ENCODE measurements around the gene LRRC4C. TPM values are rescaled to one million over a fixed set of nuclear protein-coding genes. Genes with fewer than 3 reads are reported as not detected.

LRRC4C gene
- total and polyA plus RNA-seq, 2 experiments from 2014 or later, result not detected

GRCh38 chr11:40287916-40288803 is 1171.3 kb downstream of the LRRC4C start:
- Histone ChIP-seq H3K79me2 (ENCODE audit: insufficient read depth) (no peaks in the 10 kb centered on the region), H3K4me2 (ENCODE audit: unreplicated experiment) (no peak overlapping the region), H3K9me3 (ENCODE audit: low read depth) (no peaks in the 10 kb centered on the region), H3F3A (ENCODE audit: insufficient read depth) (no peaks in the 10 kb centered on the region), H3K4me3 (no peak overlapping the region), H3K9me2 (ENCODE audit: insufficient read depth) (no peaks in the 10 kb centered on the region), H3K4me1 (ENCODE audit: insufficient read depth) (no peaks in the 10 kb centered on the region), H3K36me3 (ENCODE audit: low read depth) (no peaks in the 10 kb centered on the region), H3K27ac (no peak overlapping the region), H3K9ac (no peak overlapping the region), H2AFZ (no peak overlapping the region), H3K27me3 (replicated peaks; ENCODE audit: insufficient read depth) (peaks cover 6% of the 10 kb centered on the region; the same call in 1 of the 2 replicates), H4K20me1 (ENCODE audit: insufficient read depth) (no peaks in the 10 kb centered on the region)
- no peak for DNase-seq
- in situ Hi-C loops (cut with MboI), result no loop called here
- 9% methylated on average over 5 of the region's 5 CpGs for WGBS, 2 experiments (ENCODE audit: low coverage in 1 of 2, low lambda C conversion rate in 2 of 2, missing lambda C conversion rate in 2 of 2)
- TF ChIP-seq EZH2 (IDR thresholded peaks at IDR 0.05; ENCODE audit: insufficient read depth, poor library complexity, severe bottlenecking), result no peak
- no peak for TF ChIP-seq EZH2phosphoT487 (IDR thresholded peaks at IDR 0.05; ENCODE audit: insufficient read depth, low read depth)

GRCh38 chr11:40286137-40286536 is 1173.3 kb downstream of the LRRC4C start:
- DNase-seq, result no peak
- H3F3A ChIP-seq (ENCODE audit: insufficient read depth), result no peaks in the 10 kb centered on the region
- H3K4me2 ChIP-seq (ENCODE audit: unreplicated experiment), result no peak overlapping the region
- H3K27ac ChIP-seq, result no peak overlapping the region
- no peaks in the 10 kb centered on the region for H3K27me3 ChIP-seq (replicated peaks; ENCODE audit: insufficient read depth)
- no peaks in the 10 kb centered on the region for H3K9me2 ChIP-seq (ENCODE audit: insufficient read depth)
- H3K9me3 ChIP-seq (ENCODE audit: low read depth), result no peaks in the 10 kb centered on the region
- no peaks in the 10 kb centered on the region for H3K4me1 ChIP-seq (ENCODE audit: insufficient read depth)
- no peak for TF ChIP-seq EZH2phosphoT487 (IDR thresholded peaks at IDR 0.05; ENCODE audit: insufficient read depth, low read depth)
- no peak for TF ChIP-seq EZH2 (IDR thresholded peaks at IDR 0.05; ENCODE audit: insufficient read depth, poor library complexity, severe bottlenecking)
- no peak overlapping the region for H3K9ac ChIP-seq
- H3K79me2 ChIP-seq (ENCODE audit: insufficient read depth), result no peaks in the 10 kb centered on the region
- H2AFZ ChIP-seq, result no peak overlapping the region
- WGBS, 2 experiments (ENCODE audit: low coverage in 1 of 2, low lambda C conversion rate in 2 of 2, missing lambda C conversion rate in 2 of 2), result 0 to 5% methylated on average over 2 of the region's 2 CpGs
- no peaks in the 10 kb centered on the region for H4K20me1 ChIP-seq (ENCODE audit: insufficient read depth)
- in situ Hi-C loops (cut with MboI), result no loop called here
- H3K36me3 ChIP-seq (ENCODE audit: low read depth), result no peaks in the 10 kb centered on the region
- H3K4me3 ChIP-seq, result no peak overlapping the region

- Histone ChIP-seq H3K27ac (no peak overlapping the region), H3F3A (ENCODE audit: insufficient read depth) (no peaks in the 10 kb centered on the region), H3K4me1 (ENCODE audit: insufficient read depth) (no peaks in the 10 kb centered on the region), H3K27me3 (replicated peaks; ENCODE audit: insufficient read depth) (no peaks in the 10 kb centered on the region), H3K4me2 (ENCODE audit: unreplicated experiment) (no peak overlapping the region), H3K9me2 (ENCODE audit: insufficient read depth) (no peaks in the 10 kb centered on the region), H3K9me3 (ENCODE audit: low read depth) (no peaks in the 10 kb centered on the region), H3K79me2 (ENCODE audit: insufficient read depth) (no peaks in the 10 kb centered on the region), H3K36me3 (ENCODE audit: low read depth) (no peaks in the 10 kb centered on the region), H4K20me1 (ENCODE audit: insufficient read depth) (no peaks in the 10 kb centered on the region), H2AFZ (no peak overlapping the region), H3K4me3 (no peak overlapping the region), H3K9ac (no peak overlapping the region)
- no peak for TF ChIP-seq EZH2 (IDR thresholded peaks at IDR 0.05; ENCODE audit: insufficient read depth, poor library complexity, severe bottlenecking)
- TF ChIP-seq EZH2phosphoT487 (IDR thresholded peaks at IDR 0.05; ENCODE audit: insufficient read depth, low read depth), result no peak
- in situ Hi-C loops (cut with MboI), result no loop called here
- 28 to 31% methylated on average over 2 of the region's 2 CpGs for WGBS, 2 experiments (ENCODE audit: low coverage in 1 of 2, low lambda C conversion rate in 2 of 2, missing lambda C conversion rate in 2 of 2)
- DNase-seq, result no peak
These were observed 1173.9 kb downstream of the LRRC4C start for GRCh38 chr11:40285558-40285957.

- H2AFZ ChIP-seq, result no peak overlapping the region
- H3K9me2 ChIP-seq (ENCODE audit: insufficient read depth), result no peaks in the 10 kb centered on the region
- H3K4me3 ChIP-seq, result no peak overlapping the region
- H3K36me3 ChIP-seq (ENCODE audit: low read depth), result no peaks in the 10 kb centered on the region
- H3K79me2 ChIP-seq (ENCODE audit: insufficient read depth), result no peaks in the 10 kb centered on the region
- H4K20me1 ChIP-seq (ENCODE audit: insufficient read depth), result no peaks in the 10 kb centered on the region
- in situ Hi-C loops (cut with MboI), result no loop called here
- 12% methylated on average over 6 of the region's 6 CpGs for WGBS, 2 experiments (ENCODE audit: low coverage in 1 of 2, low lambda C conversion rate in 2 of 2, missing lambda C conversion rate in 2 of 2)
- no peak overlapping the region for H3K27ac ChIP-seq
- H3F3A ChIP-seq (ENCODE audit: insufficient read depth), result no peaks in the 10 kb centered on the region
- no peaks in the 10 kb centered on the region for H3K27me3 ChIP-seq (replicated peaks; ENCODE audit: insufficient read depth)
- no peak overlapping the region for H3K4me2 ChIP-seq (ENCODE audit: unreplicated experiment)
- no peak overlapping the region for H3K9ac ChIP-seq
- no peak for DNase-seq
- H3K4me1 ChIP-seq (ENCODE audit: insufficient read depth), result no peaks in the 10 kb centered on the region
- TF ChIP-seq EZH2 (IDR thresholded peaks at IDR 0.05; ENCODE audit: insufficient read depth, poor library complexity, severe bottlenecking) (no peak), EZH2phosphoT487 (IDR thresholded peaks at IDR 0.05; ENCODE audit: insufficient read depth, low read depth) (no peak)
- H3K9me3 ChIP-seq (ENCODE audit: low read depth), result no peaks in the 10 kb centered on the region
These were observed 1178.3 kb downstream of the LRRC4C start for GRCh38 chr11:40281052-40281580.
